Measurements from ENCODE around the gene DKK3. TPM values are rescaled to one million over a fixed set of nuclear protein-coding genes. Genes with fewer than 3 reads are reported as not detected.

The DKK3 gene
- polyA plus RNA-seq, 1 donor from 2014 or later, result 43.6 TPM

- H2AFZ ChIP-seq (ENCODE audit: low read depth, low read length), result no peak overlapping the region
- no peak overlapping the region for H3K4me2 ChIP-seq (ENCODE audit: low read length)
- H3K27ac ChIP-seq (ENCODE audit: low read length), result no peak overlapping the region
- H3K79me2 ChIP-seq (replicated peaks; ENCODE audit: insufficient read depth, low read length), result no peaks in the 10 kb centered on the region
- no peaks in the 10 kb centered on the region for H3K9me3 ChIP-seq (ENCODE audit: low read length)
- no peaks in the 10 kb centered on the region for H3F3A ChIP-seq (ENCODE audit: insufficient read depth, low read length, poor library complexity, severe bottlenecking)
- no peak overlapping the region for H3K4me3 ChIP-seq (ENCODE audit: low read length)
- peaks cover 27% of the 10 kb centered on the region for H3K36me3 ChIP-seq (ENCODE audit: insufficient read depth, low read length)
- H3K9ac ChIP-seq (ENCODE audit: low read length), result no peak overlapping the region
- H3K9me2 ChIP-seq (ENCODE audit: insufficient read depth, low read length), result no peaks in the 10 kb centered on the region
- H4K20me1 ChIP-seq (ENCODE audit: insufficient read depth), result no peaks in the 10 kb centered on the region
- TF ChIP-seq RAD21 (conservative IDR thresholded peaks at IDR 0.05) (no peak), EZH2 (IDR thresholded peaks at IDR 0.05; ENCODE audit: borderline replicate concordance, insufficient read depth, low read length, poor library complexity, severe bottlenecking) (no peak), SMC3 (conservative IDR thresholded peaks at IDR 0.05; ENCODE audit: poor library complexity) (no peak), EP300 (conservative IDR thresholded peaks at IDR 0.05; ENCODE audit: poor library complexity, severe bottlenecking) (no peak), MXI1 (conservative IDR thresholded peaks at IDR 0.05; ENCODE audit: poor library complexity, severe bottlenecking) (no peak), POLR2AphosphoS5 (IDR thresholded peaks at IDR 0.05) (no peak), TAF1 (IDR thresholded peaks at IDR 0.05; ENCODE audit: low read depth) (no peak)
- TF ChIP-seq, protein P1, sequence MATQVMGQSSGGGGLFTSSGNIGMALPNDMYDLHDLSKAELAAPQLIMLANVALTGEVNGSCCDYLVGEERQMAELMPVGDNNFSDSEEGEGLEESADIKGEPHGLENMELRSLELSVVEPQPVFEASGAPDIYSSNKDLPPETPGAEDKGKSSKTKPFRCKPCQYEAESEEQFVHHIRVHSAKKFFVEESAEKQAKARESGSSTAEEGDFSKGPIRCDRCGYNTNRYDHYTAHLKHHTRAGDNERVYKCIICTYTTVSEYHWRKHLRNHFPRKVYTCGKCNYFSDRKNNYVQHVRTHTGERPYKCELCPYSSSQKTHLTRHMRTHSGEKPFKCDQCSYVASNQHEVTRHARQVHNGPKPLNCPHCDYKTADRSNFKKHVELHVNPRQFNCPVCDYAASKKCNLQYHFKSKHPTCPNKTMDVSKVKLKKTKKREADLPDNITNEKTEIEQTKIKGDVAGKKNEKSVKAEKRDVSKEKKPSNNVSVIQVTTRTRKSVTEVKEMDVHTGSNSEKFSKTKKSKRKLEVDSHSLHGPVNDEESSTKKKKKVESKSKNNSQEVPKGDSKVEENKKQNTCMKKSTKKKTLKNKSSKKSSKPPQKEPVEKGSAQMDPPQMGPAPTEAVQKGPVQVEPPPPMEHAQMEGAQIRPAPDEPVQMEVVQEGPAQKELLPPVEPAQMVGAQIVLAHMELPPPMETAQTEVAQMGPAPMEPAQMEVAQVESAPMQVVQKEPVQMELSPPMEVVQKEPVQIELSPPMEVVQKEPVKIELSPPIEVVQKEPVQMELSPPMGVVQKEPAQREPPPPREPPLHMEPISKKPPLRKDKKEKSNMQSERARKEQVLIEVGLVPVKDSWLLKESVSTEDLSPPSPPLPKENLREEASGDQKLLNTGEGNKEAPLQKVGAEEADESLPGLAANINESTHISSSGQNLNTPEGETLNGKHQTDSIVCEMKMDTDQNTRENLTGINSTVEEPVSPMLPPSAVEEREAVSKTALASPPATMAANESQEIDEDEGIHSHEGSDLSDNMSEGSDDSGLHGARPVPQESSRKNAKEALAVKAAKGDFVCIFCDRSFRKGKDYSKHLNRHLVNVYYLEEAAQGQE (IDR thresholded peaks at IDR 0.05; ENCODE audit: borderline replicate concordance), result no peak
- TF ChIP-seq, protein P2, sequence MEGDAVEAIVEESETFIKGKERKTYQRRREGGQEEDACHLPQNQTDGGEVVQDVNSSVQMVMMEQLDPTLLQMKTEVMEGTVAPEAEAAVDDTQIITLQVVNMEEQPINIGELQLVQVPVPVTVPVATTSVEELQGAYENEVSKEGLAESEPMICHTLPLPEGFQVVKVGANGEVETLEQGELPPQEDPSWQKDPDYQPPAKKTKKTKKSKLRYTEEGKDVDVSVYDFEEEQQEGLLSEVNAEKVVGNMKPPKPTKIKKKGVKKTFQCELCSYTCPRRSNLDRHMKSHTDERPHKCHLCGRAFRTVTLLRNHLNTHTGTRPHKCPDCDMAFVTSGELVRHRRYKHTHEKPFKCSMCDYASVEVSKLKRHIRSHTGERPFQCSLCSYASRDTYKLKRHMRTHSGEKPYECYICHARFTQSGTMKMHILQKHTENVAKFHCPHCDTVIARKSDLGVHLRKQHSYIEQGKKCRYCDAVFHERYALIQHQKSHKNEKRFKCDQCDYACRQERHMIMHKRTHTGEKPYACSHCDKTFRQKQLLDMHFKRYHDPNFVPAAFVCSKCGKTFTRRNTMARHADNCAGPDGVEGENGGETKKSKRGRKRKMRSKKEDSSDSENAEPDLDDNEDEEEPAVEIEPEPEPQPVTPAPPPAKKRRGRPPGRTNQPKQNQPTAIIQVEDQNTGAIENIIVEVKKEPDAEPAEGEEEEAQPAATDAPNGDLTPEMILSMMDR (IDR thresholded peaks at IDR 0.05; ENCODE audit: poor library complexity, severe bottlenecking), result no peak
- H3K27me3 ChIP-seq (ENCODE audit: insufficient read depth, low read depth, low read length), result no peaks in the 10 kb centered on the region
Measured at GRCh38 chr11:11959601-11960000, 48.8 kb downstream of the DKK3 start.

DNA sequence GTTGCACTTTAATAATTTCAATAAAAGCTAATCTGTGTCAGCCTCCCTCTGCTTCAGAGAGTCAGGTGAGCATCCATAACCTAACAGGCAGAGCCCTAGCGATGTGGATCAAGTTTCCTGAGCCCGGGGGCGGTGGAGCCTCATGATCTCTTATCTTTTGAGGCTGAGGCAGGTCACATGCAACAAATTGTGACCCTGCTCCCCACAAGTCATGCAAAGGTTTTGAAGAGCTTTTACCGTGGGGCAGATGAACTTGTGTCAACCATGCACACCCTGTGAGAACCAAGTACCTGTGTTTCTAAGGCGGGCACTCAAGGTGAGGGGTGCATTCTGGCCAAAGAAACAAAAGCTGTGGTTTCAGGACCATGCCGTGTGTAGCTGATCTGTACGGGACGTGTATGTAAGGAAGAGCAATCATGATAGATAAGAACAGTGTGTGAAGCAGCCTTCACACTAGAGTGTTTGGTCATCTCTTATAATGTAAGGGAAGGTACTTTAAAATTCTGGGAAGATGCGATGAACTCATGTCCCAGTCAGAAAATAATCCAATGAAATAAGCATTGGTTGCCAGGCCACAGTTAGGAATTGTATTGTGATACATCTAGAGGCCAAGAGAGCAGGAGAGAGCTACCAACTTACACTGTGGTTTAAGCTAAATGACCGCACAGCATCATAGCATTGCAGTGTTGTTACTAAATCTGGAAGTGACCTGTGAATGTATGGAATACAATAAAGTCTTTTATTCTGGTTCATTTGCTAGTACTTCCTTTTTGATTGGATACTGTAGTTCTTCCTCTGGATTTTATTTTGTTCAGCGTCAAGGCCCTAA is 49.8 kb downstream of the DKK3 start:
- Histone ChIP-seq H3K27me3 (ENCODE audit: insufficient read depth, low read depth, low read length) (no peaks in the 10 kb centered on the region), H2AFZ (ENCODE audit: low read depth, low read length) (no peak overlapping the region), H4K20me1 (ENCODE audit: insufficient read depth) (no peaks in the 10 kb centered on the region), H3F3A (ENCODE audit: insufficient read depth, low read length, poor library complexity, severe bottlenecking) (no peaks in the 10 kb centered on the region), H3K36me3 (ENCODE audit: insufficient read depth, low read length) (peaks cover 27% of the 10 kb centered on the region), H3K9ac (ENCODE audit: low read length) (no peak overlapping the region), H3K9me2 (ENCODE audit: insufficient read depth, low read length) (no peaks in the 10 kb centered on the region), H3K9me3 (ENCODE audit: low read length) (no peaks in the 10 kb centered on the region), H3K79me2 (replicated peaks; ENCODE audit: insufficient read depth, low read length) (no peaks in the 10 kb centered on the region), H3K4me3 (ENCODE audit: low read length) (no peak overlapping the region), H3K4me2 (ENCODE audit: low read length) (no peak overlapping the region), H3K27ac (ENCODE audit: low read length) (no peak overlapping the region)
- TF ChIP-seq SMC3 (conservative IDR thresholded peaks at IDR 0.05; ENCODE audit: poor library complexity) (no peak), EP300 (conservative IDR thresholded peaks at IDR 0.05; ENCODE audit: poor library complexity, severe bottlenecking) (no peak)

Data from neural cell (in vitro differentiated cells).